B cell (primary cell): ENCODE results near the gene SELENON. TPM values are rescaled to one million over a fixed set of nuclear protein-coding genes. Genes with fewer than 3 reads are reported as not detected.
A peak's percentile ranks its signal among the peaks of the same experiment; 100 is the strongest.

Experiments used
- ATAC-seq: fragments of 200-7000 bp; cut with Tn5 transposase; one replicate; pipeline ENCODE4 v1.10.0; 2021; ENCODE audit warnings: low read depth, mild to moderate bottlenecking, moderate number of reproducible peaks, moderate library complexity
- CTCF ChIA-PET: fragments of 350-600 bp; sonication (Branson Sonifier 250); formaldehyde crosslinking; loops from one replicate; lab custom pipeline; 2021; ENCODE audit warnings: antibody characterized with exemption, inconsistent platforms; lab: Charles Lee
- POLR2A ChIA-PET: fragments of 350-600 bp; sonication (Branson Sonifier 250); formaldehyde crosslinking; loops from one replicate; lab custom pipeline; 2021; ENCODE audit warnings: antibody characterized with exemption; lab: Charles Lee
- DNase-seq: peaks from one replicate; pipeline ENCODE4 v3.0.0; 2013
- H2AFZ ChIP-seq: 2 replicates; pipeline ENCODE4 v1.6.1; 2012; ENCODE audit warnings: mild to moderate bottlenecking, low read depth, low read length; ENCODE audit not compliant: insufficient read depth, poor library complexity, severe bottlenecking
- H3K27ac ChIP-seq, 2 donors: 1 replicate in 1 of 2; 2 replicates in 1 of 2; pipeline ENCODE4 v1.5.1; 2012 to 2013; ENCODE audit warnings: low read length in 2 of 2, mild to moderate bottlenecking in 2 of 2, moderate library complexity in 1 of 2
- H3K27me3 ChIP-seq, 4 experiments: fragments of 200-600 bp in 1 of 4; sonication (generic) in 1 of 4; replicated peaks in 1 of 4; 1 replicate in 2 of 4; 2 replicates in 2 of 4; pipeline versions ENCODE4 v1.6.1 to v1.7.0; 2013 to 2016; ENCODE audit warnings: low read length in 3 of 4, mild to moderate bottlenecking in 2 of 4, mixed read lengths in 1 of 4, moderate library complexity in 1 of 4; ENCODE audit not compliant: insufficient read depth in 4 of 4, control insufficient read depth in 3 of 4; ENCODE audit errors: control extremely low read depth in 1 of 4
- H3K36me3 ChIP-seq, 2 experiments: replicated peaks in 1 of 2; 1 replicate in 1 of 2; 2 replicates in 1 of 2; pipeline versions ENCODE4 v1.6.1 to v1.7.1; 2013; ENCODE audit warnings: low read length in 1 of 2; ENCODE audit not compliant: insufficient read depth in 2 of 2, control insufficient read depth in 1 of 2; ENCODE audit errors: control extremely low read depth in 1 of 2, extremely low read depth in 1 of 2
- H3K4me1 ChIP-seq, 2 donors: fragments of 200-600 bp in 1 of 2; sonication (generic) in 1 of 2; 1 replicate in 1 of 2; 2 replicates in 1 of 2; pipeline versions ENCODE4 v1.5.1 to v1.6.1; 2013 to 2017; ENCODE audit warnings: low read length in 2 of 2; ENCODE audit not compliant: control insufficient read depth in 2 of 2, insufficient read depth in 2 of 2
- H3K4me2 ChIP-seq: replicated peaks from 2 replicates; pipeline ENCODE3; 2012; ENCODE audit warnings: mild to moderate bottlenecking, low read depth, low read length; ENCODE audit not compliant: poor library complexity, severe bottlenecking
- H3K4me3 ChIP-seq, 5 experiments: fragments of 200-600 bp in 1 of 5; sonication (generic) in 1 of 5; 1 replicate in 3 of 5; 2 replicates in 2 of 5; pipeline versions ENCODE4 v1.5.1 to v1.7.0; 2011 to 2016; ENCODE audit warnings: low read length in 4 of 5, mild to moderate bottlenecking in 4 of 5, low read depth in 2 of 5, control low read depth in 1 of 5, moderate library complexity in 1 of 5; ENCODE audit not compliant: insufficient read depth in 1 of 5; ENCODE audit errors: control extremely low read depth in 1 of 5, extremely low read depth in 1 of 5
- H3K79me2 ChIP-seq: fragments of 200-600 bp; sonication (generic); one replicate; pipeline ENCODE4 v1.6.0; 2016; ENCODE audit warnings: low read length; ENCODE audit not compliant: control insufficient read depth, insufficient read depth
- H3K9ac ChIP-seq: fragments of 200-600 bp; sonication (generic); 2 replicates; pipeline ENCODE4 v1.6.1; 2017; ENCODE audit warnings: mild to moderate bottlenecking, low read length, moderate library complexity
- H3K9me3 ChIP-seq, 3 donors: one replicate each; pipeline versions ENCODE4 v1.6.1 to v1.7.1; 2013; ENCODE audit warnings: low read length in 2 of 3; ENCODE audit not compliant: control insufficient read depth in 2 of 3, insufficient read depth in 1 of 3; ENCODE audit errors: control extremely low read depth in 1 of 3
- H4K20me1 ChIP-seq: 2 replicates; pipeline ENCODE4 v1.6.0; 2012; ENCODE audit warnings: mild to moderate bottlenecking, low read length; ENCODE audit not compliant: insufficient read depth, control insufficient read depth, poor library complexity, severe bottlenecking
- H3K27ac Mint-ChIP-seq: one replicate; pipeline ENCODE4 v1.8.0; 2021; ENCODE audit warnings: mixed read lengths
- H3K27me3 Mint-ChIP-seq: one replicate; pipeline ENCODE4 v1.8.0; 2021; ENCODE audit warnings: mixed read lengths
- H3K4me1 Mint-ChIP-seq: one replicate; pipeline ENCODE4 v1.8.0; 2021; ENCODE audit warnings: mixed read lengths
- H3K4me3 Mint-ChIP-seq: one replicate; pipeline ENCODE4 v1.8.0; 2021; ENCODE audit warnings: mixed read lengths
- H3K9me3 Mint-ChIP-seq: one replicate; pipeline ENCODE4 v1.8.0; 2022; ENCODE audit warnings: mixed read lengths; ENCODE audit not compliant: insufficient read depth
- EZH2 ChIP-seq: IDR thresholded peaks from 2 replicates; pipeline ENCODE4 v1.6.1; 2012; ENCODE audit warnings: borderline replicate concordance, low read depth, mild to moderate bottlenecking, moderate library complexity, low read length; ENCODE audit not compliant: insufficient read depth, poor library complexity, severe bottlenecking
- WGBS: methylation state at CpG from one replicate; pipeline ENCODE4 v1.1.5; 2013; ENCODE audit warnings: missing lambda C conversion rate; ENCODE audit not compliant: insufficient coverage; 5-methylcytosine and 5-hydroxymethylcytosine counted together
- intact Hi-C: fragments of 100-400 bp; cut with micrococcal nuclease; formaldehyde crosslinking; loops from one replicate; pipeline ENCODE4 v1.10.0; 2022
- polyA plus RNA-seq: library from polyadenylated mRNA; depleted of rRNA; stranded (reverse); fragments of >200 nt; gene quantifications from 2 replicates; pipeline ENCODE4 v1.2.3, GENCODE V29; 2012
- total RNA-seq, 2 donors: library from RNA; stranded (reverse); fragments of 120-200 nt in 1 of 2; gene quantifications; 1 replicate in 1 of 2; 2 replicates in 1 of 2; pipeline versions ENCODE4 v1.2.3 to v1.2.4, GENCODE V29; 2013 to 2022
- TF ChIP-seq, protein P1 (sequence below): fragments of 200-600 bp; IDR thresholded peaks from one replicate; pipeline ENCODE4 v1.8.0; 2022; ENCODE audit warnings: antibody characterized with exemption, mild to moderate bottlenecking

The SELENON gene
- total and polyA plus RNA-seq, 2 donors (not counting 1 experiment from before 2014, with no cell fraction given): 10.9 to 16.5 TPM

DNA sequence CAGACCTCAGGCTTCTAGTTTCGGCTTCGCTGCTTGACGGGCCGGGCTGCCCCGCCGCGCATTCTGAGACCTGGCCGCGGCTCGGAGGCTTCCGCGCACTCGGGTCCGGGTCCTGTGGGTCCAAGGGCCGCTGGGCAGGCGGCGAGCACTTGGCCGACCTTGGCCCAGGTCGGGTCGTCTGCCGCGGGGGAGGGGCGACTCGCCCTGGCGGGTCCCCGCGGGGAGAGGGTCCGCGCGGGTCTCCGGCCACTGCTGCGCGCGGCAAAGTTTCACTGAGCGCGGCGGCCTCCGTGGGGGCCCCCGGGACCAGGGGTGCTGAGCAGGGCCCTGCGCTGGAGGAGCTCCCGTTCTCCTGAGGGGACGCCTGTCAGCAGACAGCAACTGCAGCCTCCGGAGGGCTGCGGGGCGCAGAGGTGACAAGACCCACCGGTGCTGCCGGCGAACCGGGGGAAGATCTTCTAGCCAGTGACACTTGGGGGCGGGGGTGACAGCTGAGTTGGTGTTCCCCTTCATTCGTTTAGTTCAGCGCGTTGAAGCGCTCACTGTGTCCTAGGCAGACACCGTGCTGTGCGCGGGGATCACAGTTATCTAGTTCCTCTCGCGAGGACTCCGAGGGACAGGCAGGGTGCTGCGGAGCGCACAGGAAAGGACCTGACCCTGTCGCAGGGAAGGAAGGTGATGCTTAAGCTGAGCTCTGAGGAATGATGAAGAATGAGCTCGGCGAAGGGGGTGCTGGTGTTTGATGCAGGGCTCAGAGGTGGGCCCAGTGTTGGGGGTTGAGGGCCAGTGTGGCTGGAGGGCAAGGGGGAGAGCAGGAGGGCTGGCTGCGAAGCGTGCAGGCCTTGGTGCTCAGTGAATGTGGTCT is 20.5 kb downstream of the SELENON start:
- peak overlapping the region; percentile 89 for H2AFZ ChIP-seq
- Mint-ChIP-seq H3K9me3 (no peaks in the 10 kb centered on the region), H3K27ac (peak overlapping the region; percentile 94), H3K4me3 (peak overlapping the region; percentile 95), H3K27me3 (no peaks in the 10 kb centered on the region), H3K4me1 (peaks cover 29% of the 10 kb centered on the region)
- H3K27ac ChIP-seq: peak overlapping the region; percentile 76 to 84
- H3K4me1 ChIP-seq: peaks cover 18 to 24% of the 10 kb centered on the region in 2 donors
- peak overlapping the region; percentile 94 for H3K4me2 ChIP-seq
- no peaks in the 10 kb centered on the region for H3K9me3 ChIP-seq
- intact Hi-C loops: loop anchor here (1.0 to 2.0 kb wide), 5 partner anchors 39 to 390 kb away; partner anchors contain the start of genes AUNIP, MACO1, MAN1C1 and PAFAH2
- peak overlapping the region; percentile 83 for H3K9ac ChIP-seq
- WGBS: under 1% methylated on average over 67 of the region's 67 CpGs
- peaks cover 40% of the 10 kb centered on the region for H3K79me2 ChIP-seq
- ChIA-PET CTCF (interaction anchor here (0.8 to 2.9 kb wide), 5 partner anchors 10 to 75 kb away, joined by 4 to 18 read pairs (median 5); no protein-coding TSS in a partner anchor), POLR2A (interaction anchor here (0.5 to 1.7 kb wide), 8 partner anchors 10 to 1719 kb away, joined by 3 to 8 read pairs (median 4); partner anchors contain the start of genes PAQR7, RSRP1 and SYF2)
- H4K20me1 ChIP-seq: peaks cover 22% of the 10 kb centered on the region
- DNase-seq: peak; percentile 85
- H3K36me3 ChIP-seq: peaks cover 0 to 3% of the 10 kb centered on the region in 2 experiments
- peak; percentile 48 for ATAC-seq
- H3K27me3 ChIP-seq: no peaks in the 10 kb centered on the region
- no peak for TF ChIP-seq EZH2
- TF ChIP-seq, protein P1, sequence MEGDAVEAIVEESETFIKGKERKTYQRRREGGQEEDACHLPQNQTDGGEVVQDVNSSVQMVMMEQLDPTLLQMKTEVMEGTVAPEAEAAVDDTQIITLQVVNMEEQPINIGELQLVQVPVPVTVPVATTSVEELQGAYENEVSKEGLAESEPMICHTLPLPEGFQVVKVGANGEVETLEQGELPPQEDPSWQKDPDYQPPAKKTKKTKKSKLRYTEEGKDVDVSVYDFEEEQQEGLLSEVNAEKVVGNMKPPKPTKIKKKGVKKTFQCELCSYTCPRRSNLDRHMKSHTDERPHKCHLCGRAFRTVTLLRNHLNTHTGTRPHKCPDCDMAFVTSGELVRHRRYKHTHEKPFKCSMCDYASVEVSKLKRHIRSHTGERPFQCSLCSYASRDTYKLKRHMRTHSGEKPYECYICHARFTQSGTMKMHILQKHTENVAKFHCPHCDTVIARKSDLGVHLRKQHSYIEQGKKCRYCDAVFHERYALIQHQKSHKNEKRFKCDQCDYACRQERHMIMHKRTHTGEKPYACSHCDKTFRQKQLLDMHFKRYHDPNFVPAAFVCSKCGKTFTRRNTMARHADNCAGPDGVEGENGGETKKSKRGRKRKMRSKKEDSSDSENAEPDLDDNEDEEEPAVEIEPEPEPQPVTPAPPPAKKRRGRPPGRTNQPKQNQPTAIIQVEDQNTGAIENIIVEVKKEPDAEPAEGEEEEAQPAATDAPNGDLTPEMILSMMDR: no peak
- H3K4me3 ChIP-seq: peak overlapping the region; percentile 41 to 99 (median 84)
